Measurements from ENCODE around the gene GLRB. TPM values are rescaled to one million over a fixed set of nuclear protein-coding genes. Genes with fewer than 3 reads are reported as not detected.
A peak's percentile ranks its signal among the peaks of the same experiment; 100 is the strongest.

The GLRB gene
- total RNA-seq, 4 donors from 2014 or later, result 1.1 to 2.9 (median 1.6) TPM; not detected in 1

- TF ChIP-seq POLR2A (IDR thresholded peaks at IDR 0.05) (no peak), CTCF (IDR thresholded peaks at IDR 0.05) (no peak), POLR2AphosphoS5 (IDR thresholded peaks at IDR 0.05) (no peak), EP300 (IDR thresholded peaks at IDR 0.05; ENCODE audit: low read depth) (no peak)
- intact Hi-C loops (cut with DNase I; ENCODE audit: low total_unique reads), result no loop called here
- no peak within 1 kb of the TSS for H3K27ac ChIP-seq
Measured at GRCh38 chr4:157220371-157220881, 144.5 kb downstream of the GLRB start, which contains the start of gene GRIA2. Gene GRIA2 (plus strand): TSS chr4:157220728. CDS start chr4:157221043, 315 bp downstream.

GRCh38 chr4:157221426-157221894 lies 145.5 kb downstream of the GLRB start:
- no peak for DNase-seq
- no peak for TF ChIP-seq POLR2A (IDR thresholded peaks at IDR 0.05)
- no peak for TF ChIP-seq EP300 (IDR thresholded peaks at IDR 0.05; ENCODE audit: low read depth)
- TF ChIP-seq CTCF (IDR thresholded peaks at IDR 0.05), result no peak
- TF ChIP-seq POLR2AphosphoS5 (IDR thresholded peaks at IDR 0.05), result no peak
- no peak overlapping the region for H3K4me3 ChIP-seq
- no peaks in the 10 kb centered on the region for H3K36me3 ChIP-seq
- H3K27me3 ChIP-seq, result peaks cover 64% of the 10 kb centered on the region
- WGBS, 2 donors (ENCODE audit: low coverage in 1 of 2), result 21 to 22% methylated on average over 8 to 24 of the region's 24 CpGs
- in situ Hi-C loops (cut with MboI; ENCODE audit: low pct_ligation_motif_present in 1 of 4, low pct_unique_long_range_greater_than_20kb in 1 of 4, low sequenced_read_pairs in 3 of 4), result loop anchor here in 2 of 4 donors (25.0 kb wide), 2 partner anchors 741 to 766 kb away; no protein-coding TSS in a partner anchor
- peaks cover 0 to 7% (median 0%) of the 10 kb centered on the region in 4 donors for H3K4me1 ChIP-seq
- intact Hi-C loops (cut with DNase I; ENCODE audit: low total_unique reads), result no loop called here
- no peaks in the 10 kb centered on the region for H3K9me3 ChIP-seq
- H3K27ac ChIP-seq, result no peak overlapping the region

More at GRCh38 chr4:157220371-157220881, 144.5 kb downstream of the GLRB start, which contains the start of gene GRIA2:
- Histone ChIP-seq H3K9me3 (no peaks in the 10 kb centered on the region), H3K4me3 (peak within 1 kb of the TSS in 1 of 4 donors; percentile 27), H3K36me3 (no peaks in the 10 kb centered on the region), H3K27me3 (peaks cover 64% of the 10 kb centered on the region), H3K4me1 (peaks cover 0 to 7% (median 0%) of the 10 kb centered on the region in 4 donors)
- no peak for DNase-seq
- WGBS, 2 donors (ENCODE audit: low coverage in 1 of 2), result 11 to 37% methylated on average over 5 to 57 of the region's 57 CpGs
- in situ Hi-C loops (cut with MboI; ENCODE audit: low pct_ligation_motif_present in 1 of 4, low pct_unique_long_range_greater_than_20kb in 1 of 4, low sequenced_read_pairs in 3 of 4), result loop anchor here in 2 of 4 donors (25.0 kb wide), 2 partner anchors 742 to 767 kb away; no protein-coding TSS in a partner anchor

Small RNA genes within 50 kb of the gene (small RNA-seq; reads per million reads assigned to genes)
- gene RF00019 (0 reads per million in 4 donors), gene RNU6-582P (0 reads per million in 4 donors)

Other genes with a start within 250 kb of the GLRB start
- 10 to 100 TPM in 1 of 4 donors, 1 to 10 TPM in 2, under 1 TPM in 1; 0.40 to 20.6 (median 7.5) TPM for gene PDGFC, start 104.4 kb upstream of the GLRB start, total RNA-seq
- 10 to 100 TPM in 1 of 4 donors, under 1 TPM in 1, not detected in 2; 0.14 to 10.1 TPM for gene GRIA2, start 144.6 kb downstream of the GLRB start, total RNA-seq